Caco-2 (cell line): ENCODE measurements around the gene TCN2. TPM values are rescaled to one million over a fixed set of nuclear protein-coding genes. Genes with fewer than 3 reads are reported as not detected.

Source experiments
- BruUV-seq: library from RNA; stranded (reverse); fragments of 400-500 nt; replicated peaks from 2 replicates; lab custom pipeline; 2021; lab: Mats Ljungman, UMichigan
- CTCF ChIA-PET: fragments of 300-600 bp; sonication (Branson Sonifier 250); formaldehyde crosslinking; loops from one replicate; lab custom pipeline; 2022; ENCODE audit warnings: antibody characterized with exemption; lab: Charles Lee
- POLR2A ChIA-PET: fragments of 300-600 bp; sonication (Branson Sonifier 250); formaldehyde crosslinking; loops from one replicate; lab custom pipeline; 2022; ENCODE audit warnings: antibody characterized with exemption; lab: Charles Lee
- DNase-seq, 2 experiments: peaks; one replicate each; pipeline versions ENCODE4 v3.0.0 to v3.0.0-alpha.2; 2020 to 2022
- H3K27me3 ChIP-seq: replicated peaks from 2 replicates; pipeline ENCODE4 v1.6.0; 2011; ENCODE audit warnings: low read length; ENCODE audit not compliant: control insufficient read depth, insufficient read depth
- H3K36me3 ChIP-seq: 2 replicates; pipeline ENCODE4 v1.5.1; 2011; ENCODE audit warnings: low read length; ENCODE audit not compliant: control insufficient read depth, insufficient read depth
- H3K4me1 ChIP-seq: fragments of 250-450 bp; sonication (Bioruptor Pico); 2 replicates; pipeline ENCODE4 v1.5.1; 2020; ENCODE audit warnings: mild to moderate bottlenecking
- H3K4me3 ChIP-seq: 2 replicates; pipeline ENCODE4 v1.5.1; 2011; ENCODE audit warnings: low read depth, mild to moderate bottlenecking, control low read depth, low read length
- H3K9me3 ChIP-seq: fragments of 250-450 bp; sonication (Bioruptor Pico); 2 replicates; pipeline ENCODE4 v1.5.1; 2020; ENCODE audit warnings: mild to moderate bottlenecking, moderate library complexity
- H3K27ac Mint-ChIP-seq: one replicate; pipeline ENCODE4 v1.8.0; 2022; ENCODE audit warnings: mixed read lengths; ENCODE audit not compliant: unreplicated experiment
- H3K27me3 Mint-ChIP-seq: one replicate; pipeline ENCODE4 v1.8.0; 2022; ENCODE audit warnings: mixed read lengths; ENCODE audit not compliant: insufficient read depth, unreplicated experiment
- H3K36me3 Mint-ChIP-seq: one replicate; pipeline ENCODE4 v1.8.0; 2022; ENCODE audit warnings: mild to moderate bottlenecking, mixed read lengths; ENCODE audit not compliant: insufficient read depth, unreplicated experiment
- H3K4me1 Mint-ChIP-seq: one replicate; pipeline ENCODE4 v1.8.0; 2022; ENCODE audit warnings: low read depth, mixed read lengths; ENCODE audit not compliant: unreplicated experiment
- H3K4me3 Mint-ChIP-seq: one replicate; pipeline ENCODE4 v1.8.0; 2022; ENCODE audit warnings: mild to moderate bottlenecking, moderate library complexity, mixed read lengths; ENCODE audit not compliant: unreplicated experiment
- H3K9me3 Mint-ChIP-seq: one replicate; pipeline ENCODE4 v1.8.0; 2022; ENCODE audit warnings: mixed read lengths; ENCODE audit not compliant: unreplicated experiment
- CTCF ChIP-seq, 2 experiments: fragments of 200-600 bp in 1 of 2; IDR thresholded peaks; 1 replicate in 1 of 2; 2 replicates in 1 of 2; pipeline versions ENCODE4 v1.5.1 to v1.8.0; 2011 to 2022; ENCODE audit warnings: antibody characterized with exemption in 1 of 2, control low read depth in 1 of 2, inconsistent platforms in 1 of 2, low read depth in 1 of 2, low read length in 1 of 2, mild to moderate bottlenecking in 1 of 2, moderate library complexity in 1 of 2; ENCODE audit not compliant: insufficient read depth in 1 of 2, severe bottlenecking in 1 of 2, unreplicated experiment in 1 of 2
- intact Hi-C: fragments of 100-400 bp; cut with micrococcal nuclease; formaldehyde crosslinking; loops from one replicate; pipeline ENCODE4 v1.10.0; 2022; ENCODE audit not compliant: unreplicated experiment
- total RNA-seq: library from RNA; stranded (reverse); gene quantifications from 2 replicates; pipeline ENCODE4 v1.2.3, GENCODE V29; 2022

TCN2 gene
- total RNA-seq, 1 experiment from 2014 or later: 13.8 TPM

GRCh38 chr22:30610299-30610698 is 3.3 kb downstream of the TCN2 start:
- Mint-ChIP-seq H3K36me3 (peaks cover 10% of the 10 kb centered on the region), H3K4me1 (peaks cover 17% of the 10 kb centered on the region), H3K9me3 (no peaks in the 10 kb centered on the region), H3K27ac (no peak overlapping the region), H3K27me3 (no peaks in the 10 kb centered on the region), H3K4me3 (no peak overlapping the region)
- intact Hi-C loops: no loop called here
- Histone ChIP-seq H3K4me1 (peaks cover 15% of the 10 kb centered on the region), H3K9me3 (no peaks in the 10 kb centered on the region), H3K36me3 (no peaks in the 10 kb centered on the region; the same call in 1 of the 2 replicates), H3K27me3 (no peaks in the 10 kb centered on the region), H3K4me3 (no peak overlapping the region)
- ChIA-PET CTCF (interaction anchor here (0.9 kb wide), 1 partner anchor 24 kb away, joined by 3 read pairs; no protein-coding TSS in a partner anchor), POLR2A (no interaction called here)
- BruUV-seq: no TSS peak
- no peak for DNase-seq
- no peak for TF ChIP-seq CTCF (IDR thresholded peaks at IDR 0.05; ENCODE audit: insufficient read depth in 1 of 2, low read depth in 1 of 2, low read length in 1 of 2, severe bottlenecking in 1 of 2, unreplicated experiment in 1 of 2)

- no peak for DNase-seq
- ChIA-PET POLR2A (no interaction called here), CTCF (no interaction called here)
- TF ChIP-seq CTCF (IDR thresholded peaks at IDR 0.05; ENCODE audit: insufficient read depth in 1 of 2, low read depth in 1 of 2, low read length in 1 of 2, severe bottlenecking in 1 of 2, unreplicated experiment in 1 of 2): no peak
- Mint-ChIP-seq H3K27ac (no peak overlapping the region), H3K27me3 (no peaks in the 10 kb centered on the region), H3K9me3 (no peaks in the 10 kb centered on the region), H3K4me1 (peaks cover 17% of the 10 kb centered on the region), H3K4me3 (no peak overlapping the region), H3K36me3 (peaks cover 10% of the 10 kb centered on the region)
- Histone ChIP-seq H3K4me1 (peaks cover 6% of the 10 kb centered on the region), H3K36me3 (no peaks in the 10 kb centered on the region; the same call in 1 of the 2 replicates), H3K4me3 (no peak overlapping the region), H3K9me3 (no peaks in the 10 kb centered on the region), H3K27me3 (no peaks in the 10 kb centered on the region)
- BruUV-seq: no TSS peak
- intact Hi-C loops: no loop called here
Measured at GRCh38 chr22:30611197-30611596, 4.2 kb downstream of the TCN2 start.

GRCh38 chr22:30612789-30613188 is 5.8 kb downstream of the TCN2 start:
- DNase-seq: no peak
- Histone ChIP-seq H3K9me3 (no peaks in the 10 kb centered on the region), H3K4me3 (no peak overlapping the region), H3K27me3 (no peaks in the 10 kb centered on the region), H3K4me1 (no peaks in the 10 kb centered on the region), H3K36me3 (no peaks in the 10 kb centered on the region; the same call in 1 of the 2 replicates)
- Mint-ChIP-seq H3K27me3 (no peaks in the 10 kb centered on the region), H3K4me3 (no peak overlapping the region), H3K27ac (no peak overlapping the region), H3K36me3 (no peaks in the 10 kb centered on the region), H3K4me1 (peaks cover 11% of the 10 kb centered on the region), H3K9me3 (no peaks in the 10 kb centered on the region)
- ChIA-PET CTCF (no interaction called here), POLR2A (no interaction called here)
- BruUV-seq: no TSS peak
- intact Hi-C loops: no loop called here
- TF ChIP-seq CTCF (IDR thresholded peaks at IDR 0.05; ENCODE audit: insufficient read depth in 1 of 2, low read depth in 1 of 2, low read length in 1 of 2, severe bottlenecking in 1 of 2, unreplicated experiment in 1 of 2): no peak
